Aorta (tissue), 5 donors: ENCODE data around the gene ANGPTL7. TPM values are rescaled to one million over a fixed set of nuclear protein-coding genes. Genes with fewer than 3 reads are reported as not detected.
"Not testable (repeated sequence)": the region's sequence is repeated elsewhere in the genome, so short reads cannot be mapped to it uniquely, and the experiment has no call there.

ENCODE experiments used
- ATAC-seq: fragments of 200-7000 bp; cut with Tn5 transposase; one replicate; pipeline ENCODE4 v1.9.1; 2022; ENCODE audit warnings: moderate library complexity; ENCODE audit not compliant: low FRiP score
- DNase-seq, 2 donors: peaks; one replicate each; pipeline ENCODE4 v3.0.0-alpha.2; 2020
- H3K27ac ChIP-seq, 2 donors: one replicate each; pipeline ENCODE4 v1.5.1; 2013; ENCODE audit warnings: low read length in 2 of 2, mild to moderate bottlenecking in 2 of 2, moderate library complexity in 2 of 2, control low read depth in 1 of 2, inconsistent platforms in 1 of 2, low read depth in 1 of 2
- H3K27me3 ChIP-seq, 2 donors: one replicate each; pipeline ENCODE4 v1.6.1; 2013; ENCODE audit warnings: control low read depth in 1 of 2, low read length in 1 of 2, mild to moderate bottlenecking in 1 of 2, moderate library complexity in 1 of 2; ENCODE audit not compliant: insufficient read depth in 2 of 2, control insufficient read depth in 1 of 2
- H3K36me3 ChIP-seq, 2 donors: one replicate each; pipeline ENCODE4 v1.6.1; 2013; ENCODE audit warnings: control low read depth in 1 of 2, low read length in 1 of 2, mild to moderate bottlenecking in 1 of 2; ENCODE audit not compliant: insufficient read depth in 2 of 2, control insufficient read depth in 1 of 2
- H3K4me1 ChIP-seq, 2 donors: one replicate each; pipeline ENCODE4 v1.6.1; 2013; ENCODE audit warnings: low read length in 2 of 2, control low read depth in 1 of 2, mild to moderate bottlenecking in 1 of 2, moderate library complexity in 1 of 2; ENCODE audit not compliant: insufficient read depth in 2 of 2, control insufficient read depth in 1 of 2
- H3K4me3 ChIP-seq, 2 donors: one replicate each; pipeline ENCODE4 v1.5.1; 2013; ENCODE audit warnings: low read length in 2 of 2, control low read depth in 1 of 2, mild to moderate bottlenecking in 1 of 2
- H3K9me3 ChIP-seq: one replicate; pipeline ENCODE4 v1.6.1; 2013; ENCODE audit warnings: mild to moderate bottlenecking, low read length; ENCODE audit not compliant: control insufficient read depth
- WGBS, 2 donors: extraction: QIAGEN DNeasy Blood & Tissue Kit; methylation state at CpG; one replicate each; pipeline ENCODE4 v1.1.7; 2013; 5-methylcytosine and 5-hydroxymethylcytosine counted together
- intact Hi-C, 2 donors: fragments of 100-400 bp; cut with DNase I; formaldehyde crosslinking; loops; one replicate each; pipeline versions ENCODE4 v1.14.2 to v1.15.0; 2022
- polyA plus RNA-seq, 2 donors: library from polyadenylated mRNA; stranded (reverse); fragments of 200-250 nt; gene quantifications; one replicate each; pipeline ENCODE4 v1.2.3, GENCODE V29; 2013
- total RNA-seq, 2 donors: library from RNA; stranded (reverse); fragmentation: NEBNext Ultra II Directional; extraction: Animal tissue kit (Norgen Biotek cat#: 25700); gene quantifications; one replicate each; pipeline ENCODE4 v1.2.1, GENCODE V29; 2021
- donor health status: healthy with polysubstance abuse.
- donor health status: Bipolar disorder and iron deficiency.
- donor health status: DM: no; HTN: no; CAD: no.
- donor health status: DM: no; HTN: no; CAD: no.
- donor health status: DM: yes; HTN: yes; CAD: no.

ANGPTL7 gene
- total and polyA plus RNA-seq, 4 donors: 7.1 to 19.1 (median 10.8) TPM; not detected in 1

GRCh38 chr1:11176081-11176706, 13.0 kb upstream of the ANGPTL7 start:
- Histone ChIP-seq H3K4me1 (peaks cover 0 to 7% of the 10 kb centered on the region in 2 donors), H3K9me3 (no peaks in the 10 kb centered on the region), H3K27ac (peak overlapping the region in 1 of 2 donors; percentile 60), H3K4me3 (no peak overlapping the region), H3K27me3 (no peaks in the 10 kb centered on the region), H3K36me3 (no peaks in the 10 kb centered on the region)
- peak in 1 of 2 donors; percentile 56 for DNase-seq
- intact Hi-C loops: no loop called here
- WGBS, 2 donors: 67 to 70% methylated on average over 11 of the region's 11 CpGs
- ATAC-seq: peak; percentile 37

GRCh38 chr1:11178021-11179015, 10.8 kb upstream of the ANGPTL7 start:
- ATAC-seq (no peak), DNase-seq (no peak)
- H3K27me3 ChIP-seq: no peaks in the 10 kb centered on the region
- peak overlapping the region in 1 of 2 donors; percentile 37 for H3K27ac ChIP-seq
- intact Hi-C loops: no loop called here
- 16 to 19% methylated on average over 7 of the region's 7 CpGs for WGBS, 2 donors
- H3K4me3 ChIP-seq: no peak overlapping the region
- peaks cover 0 to 2% of the 10 kb centered on the region in 2 donors for H3K36me3 ChIP-seq
- H3K4me1 ChIP-seq: peaks cover 0 to 7% of the 10 kb centered on the region in 2 donors
- H3K9me3 ChIP-seq: no peaks in the 10 kb centered on the region

GRCh38 chr1:11179125-11179524, 10.0 kb upstream of the ANGPTL7 start:
- Histone ChIP-seq H3K4me3 (no peak overlapping the region), H3K27ac (peak overlapping the region in 1 of 2 donors; percentile 64), H3K9me3 (no peaks in the 10 kb centered on the region), H3K27me3 (no peaks in the 10 kb centered on the region), H3K4me1 (peaks cover 0 to 7% of the 10 kb centered on the region in 2 donors), H3K36me3 (peaks cover 0 to 2% of the 10 kb centered on the region in 2 donors)
- intact Hi-C loops: no loop called here
- ATAC-seq (no peak), DNase-seq (no peak)

GRCh38 chr1:11179749-11180148, 9.4 kb upstream of the ANGPTL7 start:
- H3K4me3 ChIP-seq, intact Hi-C loops, H3K4me1 ChIP-seq, DNase-seq, H3K36me3 ChIP-seq, H3K27me3 ChIP-seq, H3K9me3 ChIP-seq, ATAC-seq: not testable (repeated sequence)
- WGBS, 2 donors: 33 to 35% methylated on average over 3 of the region's 3 CpGs
- H3K27ac ChIP-seq: peak overlapping the region in 1 of 2 donors; percentile 45

GRCh38 chr1:11180342-11180744, 8.8 kb upstream of the ANGPTL7 start:
- Histone ChIP-seq H3K36me3 (peaks cover 0 to 2% of the 10 kb centered on the region in 2 donors), H3K27me3 (no peaks in the 10 kb centered on the region), H3K27ac (peak overlapping the region in 1 of 2 donors; percentile 32), H3K4me1 (peaks cover 0 to 7% of the 10 kb centered on the region in 2 donors), H3K4me3 (no peak overlapping the region), H3K9me3 (no peaks in the 10 kb centered on the region)
- DNase-seq (no peak), ATAC-seq (peak; percentile 28)
- intact Hi-C loops: no loop called here

- intact Hi-C loops: no loop called here
- peaks cover 0 to 7% of the 10 kb centered on the region in 2 donors for H3K4me1 ChIP-seq
- ATAC-seq (no peak), DNase-seq (no peak)
- H3K27ac ChIP-seq: no peak overlapping the region
- WGBS, 2 donors: 97 to 98% methylated on average over 3 of the region's 3 CpGs
- no peaks in the 10 kb centered on the region for H3K9me3 ChIP-seq
- no peak overlapping the region for H3K4me3 ChIP-seq
- H3K36me3 ChIP-seq: peaks cover 0 to 2% of the 10 kb centered on the region in 2 donors
- H3K27me3 ChIP-seq: no peaks in the 10 kb centered on the region
Observed at GRCh38 chr1:11182884-11183283, 6.3 kb upstream of the ANGPTL7 start.

GRCh38 chr1:11184973-11185372, 4.2 kb upstream of the ANGPTL7 start:
- Histone ChIP-seq H3K27ac (no peak overlapping the region), H3K9me3 (no peaks in the 10 kb centered on the region), H3K4me3 (no peak overlapping the region), H3K4me1 (no peaks in the 10 kb centered on the region), H3K36me3 (peaks cover 0 to 2% of the 10 kb centered on the region in 2 donors), H3K27me3 (no peaks in the 10 kb centered on the region)
- WGBS, 2 donors: 92 to 100% methylated on average over 1 of the region's 1 CpG
- DNase-seq (no peak), ATAC-seq (no peak)
- intact Hi-C loops: no loop called here

- no peak overlapping the region for H3K27ac ChIP-seq
- intact Hi-C loops: no loop called here
- no peaks in the 10 kb centered on the region for H3K27me3 ChIP-seq
- peaks cover 0 to 2% of the 10 kb centered on the region in 2 donors for H3K36me3 ChIP-seq
- no peak overlapping the region for H3K4me3 ChIP-seq
- H3K4me1 ChIP-seq: no peaks in the 10 kb centered on the region
- no peaks in the 10 kb centered on the region for H3K9me3 ChIP-seq
- no peak for ATAC-seq
- 93 to 94% methylated on average over 3 of the region's 3 CpGs for WGBS, 2 donors
- DNase-seq: no peak
Observed at GRCh38 chr1:11187000-11187399, 2.2 kb upstream of the ANGPTL7 start.
